ENCODE measurements around the gene CDHR2.
"Not testable (repeated sequence)": the region's sequence is repeated elsewhere in the genome, so short reads cannot be mapped to it uniquely, and the experiment has no call there.

CDHR2 gene

DNA sequence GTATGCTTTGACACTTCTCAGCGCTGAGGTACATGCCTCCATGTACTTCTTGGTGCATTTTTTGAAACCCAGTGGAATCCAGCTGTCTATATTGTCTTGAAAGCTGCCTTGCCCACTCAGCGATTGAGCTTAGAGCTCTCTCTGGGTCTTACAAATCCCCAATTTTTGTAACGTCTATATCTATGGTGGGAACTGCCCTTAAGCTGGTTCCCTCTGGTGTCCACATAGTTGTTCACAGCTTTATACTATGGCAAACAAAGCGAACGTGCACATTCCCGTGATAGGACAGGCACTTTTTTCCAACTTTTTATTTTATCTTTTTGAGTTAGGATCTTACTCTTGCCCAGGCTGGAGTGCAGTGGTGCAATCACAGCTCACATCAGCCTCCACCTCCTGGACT lies 20.9 kb downstream of the CDHR2 start:
- no peak for DNase-seq (ENCODE audit: low read depth)

DNA sequence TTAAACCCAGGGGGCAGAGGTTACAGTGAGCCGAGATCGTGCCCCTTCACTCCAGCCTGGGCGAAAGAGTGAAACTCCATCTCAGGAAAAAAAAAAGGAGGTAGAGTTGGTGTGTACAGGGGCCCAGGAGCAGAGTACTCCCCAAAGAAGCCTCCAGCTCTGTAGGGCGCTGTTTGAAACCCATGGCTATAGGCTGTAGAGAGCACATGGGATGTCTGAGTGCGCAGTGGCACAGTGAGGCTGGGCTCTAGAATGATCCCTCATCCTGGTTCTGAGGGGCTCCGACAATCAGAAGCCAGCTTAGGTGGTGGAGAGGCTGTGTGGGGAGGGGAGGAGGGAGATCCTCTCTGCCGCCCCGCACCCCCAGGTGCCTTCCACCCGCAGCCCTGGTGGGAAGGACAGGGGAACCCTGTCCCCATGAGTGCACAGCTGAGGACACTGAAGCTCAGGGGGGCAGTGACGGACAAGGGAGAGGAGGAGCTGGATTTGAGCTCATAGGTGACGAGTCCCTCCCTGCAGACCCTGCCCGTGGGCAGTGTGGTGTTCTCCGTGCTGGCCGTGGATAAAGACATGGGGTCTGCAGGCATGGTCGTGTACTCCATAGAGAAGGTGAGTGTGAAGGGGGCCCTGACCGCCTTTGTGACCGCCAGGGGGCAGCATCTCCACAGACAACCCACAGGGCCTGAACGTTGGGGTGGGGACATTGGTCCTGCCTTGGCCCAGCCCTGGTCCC lies 24.6 kb downstream of the CDHR2 start:
- DNase-seq (ENCODE audit: low read depth) = no peak

DNA sequence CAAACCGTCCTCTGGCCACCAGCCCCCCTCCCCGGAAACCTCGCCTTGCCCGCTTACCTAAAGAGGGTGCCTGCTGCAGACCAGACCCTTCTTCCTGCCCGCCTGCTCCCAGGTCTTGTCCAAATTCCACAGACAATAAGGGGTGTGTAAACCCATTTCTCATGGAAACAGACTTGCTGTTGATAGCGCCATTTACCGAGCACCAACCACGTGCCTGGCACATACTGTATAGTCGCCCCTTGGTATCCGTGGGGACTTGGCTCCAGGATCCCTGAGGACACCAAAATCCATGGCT lies 25.1 kb downstream of the CDHR2 start:
- no peak for DNase-seq (ENCODE audit: low read depth)

DNA sequence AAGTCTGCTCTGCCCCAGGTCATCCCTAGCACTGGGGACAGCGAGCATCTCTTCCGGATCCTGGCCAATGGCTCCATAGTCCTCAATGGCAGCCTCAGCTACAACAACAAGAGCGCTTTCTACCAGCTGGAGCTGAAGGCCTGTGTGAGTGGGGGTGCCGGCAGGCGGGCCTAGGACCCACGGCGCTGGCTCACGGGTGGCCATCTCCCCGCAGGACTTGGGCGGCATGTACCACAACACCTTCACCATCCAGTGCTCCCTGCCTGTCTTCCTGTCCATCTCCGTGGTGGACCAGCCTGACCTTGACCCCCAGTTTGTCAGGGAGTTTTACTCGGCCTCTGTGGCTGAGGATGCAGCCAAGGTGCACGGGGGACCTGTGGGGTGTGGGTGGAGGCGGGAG lies 25.9 kb downstream of the CDHR2 start:
- no peak for DNase-seq (ENCODE audit: low read depth)

DNA sequence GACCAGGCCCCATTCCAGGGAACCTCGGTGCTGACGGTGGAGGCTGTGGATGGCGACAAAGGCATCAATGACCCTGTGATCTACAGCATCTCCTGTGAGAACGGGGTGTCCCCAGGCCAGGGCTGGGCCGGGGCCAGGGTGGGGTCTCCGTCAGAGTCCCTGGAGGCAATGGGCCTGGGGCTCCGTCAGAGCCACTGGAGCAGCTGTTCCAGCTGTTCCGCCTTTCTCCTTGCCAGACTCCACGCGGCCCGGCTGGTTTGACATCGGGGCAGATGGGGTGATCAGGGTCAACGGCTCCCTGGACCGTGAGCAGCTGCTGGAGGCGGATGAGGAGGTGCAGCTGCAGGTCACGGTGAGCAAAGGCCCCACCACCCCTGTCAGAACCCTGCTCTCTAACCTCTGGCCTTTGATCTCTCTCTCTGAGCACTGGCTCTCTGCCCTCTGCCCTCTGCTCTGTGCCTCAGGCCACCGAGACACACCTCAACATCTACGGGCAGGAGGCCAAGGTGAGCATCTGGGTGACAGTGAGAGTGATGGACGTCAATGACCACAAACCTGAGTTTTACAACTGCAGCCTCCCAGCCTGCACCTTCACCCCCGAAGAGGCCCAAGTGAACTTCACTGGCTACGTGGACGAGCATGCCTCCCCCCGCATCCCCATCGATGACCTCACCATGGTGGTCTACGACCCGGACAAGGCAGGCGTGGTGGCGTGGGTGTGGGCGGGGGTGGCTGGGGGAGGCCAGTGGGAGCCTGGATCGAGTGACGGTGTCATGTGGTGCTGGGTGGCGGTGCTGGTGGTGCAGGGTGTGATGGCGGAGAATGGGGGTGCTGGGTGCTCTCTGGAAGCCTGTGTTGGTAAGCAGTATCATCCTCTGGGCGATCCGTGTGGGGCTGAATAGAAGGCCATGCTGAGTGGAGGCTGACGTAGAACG lies 26.6 kb downstream of the CDHR2 start:
- DNase-seq (ENCODE audit: low read depth) = no peak

DNA sequence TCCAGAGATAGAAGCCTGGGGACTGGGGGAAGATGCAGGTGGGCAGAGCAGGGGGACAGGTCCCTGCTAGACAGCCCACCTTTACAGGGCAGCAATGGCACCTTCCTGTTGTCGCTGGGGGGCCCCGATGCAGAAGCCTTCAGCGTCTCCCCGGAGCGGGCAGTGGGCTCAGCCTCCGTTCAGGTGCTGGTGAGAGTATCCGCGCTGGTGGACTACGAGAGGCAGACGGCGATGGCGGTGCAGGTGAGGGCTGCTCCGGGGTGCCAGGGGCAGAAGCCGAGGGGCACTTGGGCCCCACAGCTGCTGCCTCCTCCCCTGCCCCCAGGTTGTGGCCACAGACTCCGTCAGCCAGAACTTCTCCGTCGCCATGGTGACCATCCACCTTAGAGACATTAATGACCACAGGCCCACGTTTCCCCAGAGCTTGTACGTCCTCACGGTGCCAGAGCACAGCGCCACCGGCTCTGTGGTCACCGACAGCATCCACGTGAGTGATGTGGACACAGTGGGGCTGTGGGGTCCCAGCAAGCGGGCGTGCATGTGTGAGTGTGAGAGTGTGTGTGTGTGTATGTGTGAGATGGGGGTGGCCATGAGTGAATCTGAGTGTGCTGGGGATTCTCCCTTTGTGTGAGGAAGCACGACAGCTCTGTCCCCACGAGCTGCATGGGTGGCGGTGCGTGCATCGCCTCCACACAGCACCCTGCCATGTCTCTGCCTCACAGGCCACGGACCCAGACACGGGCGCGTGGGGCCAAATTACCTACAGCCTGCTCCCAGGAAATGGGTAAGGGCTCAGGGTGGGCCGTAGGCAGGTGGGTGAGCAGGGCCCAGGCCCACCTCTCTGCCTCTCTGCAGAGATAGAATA lies 28.4 kb downstream of the CDHR2 start:
- DNase-seq (ENCODE audit: low read depth) = no peak

DNA sequence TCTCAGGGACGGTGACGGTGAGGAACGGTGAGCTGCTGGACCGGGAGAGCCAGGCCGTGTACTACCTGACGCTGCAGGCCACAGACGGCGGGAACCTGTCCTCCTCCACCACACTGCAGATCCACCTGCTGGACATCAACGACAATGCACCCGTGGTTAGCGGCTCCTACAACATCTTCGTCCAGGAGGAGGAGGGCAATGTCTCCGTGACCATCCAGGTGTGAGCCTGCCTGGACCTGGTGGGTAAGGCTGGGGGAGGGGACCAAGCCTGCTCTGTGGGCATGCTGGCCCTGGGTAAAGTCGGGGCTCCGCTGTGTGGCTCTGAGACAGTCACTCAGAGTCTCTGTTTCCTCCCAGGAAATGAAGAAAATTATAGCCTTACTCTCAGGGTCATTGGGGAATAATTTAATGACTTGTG lies 29.3 kb downstream of the CDHR2 start:
- no peak for DNase-seq (ENCODE audit: low read depth)

DNA sequence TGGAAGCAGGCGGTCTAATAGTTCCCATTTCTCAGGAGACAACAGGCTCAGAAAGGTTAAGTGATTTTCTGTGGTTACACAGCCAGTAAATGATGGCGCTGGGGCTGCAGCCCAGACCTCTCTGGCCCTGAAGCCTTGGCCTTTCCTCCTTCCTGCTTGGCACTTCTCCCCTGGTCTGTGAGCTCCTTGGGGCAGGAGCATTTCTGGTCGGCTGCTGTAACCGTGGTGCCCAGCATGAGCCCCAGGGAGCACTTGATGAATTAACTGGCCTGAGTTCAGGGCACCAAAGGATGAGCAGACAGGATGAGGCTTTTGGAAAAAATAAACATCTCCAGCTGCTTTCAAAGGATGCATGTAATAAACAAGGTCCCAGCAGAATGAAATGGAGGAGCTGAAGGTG lies 30.2 kb downstream of the CDHR2 start:
- DNase-seq (ENCODE audit: low read depth) = no peak

DNA sequence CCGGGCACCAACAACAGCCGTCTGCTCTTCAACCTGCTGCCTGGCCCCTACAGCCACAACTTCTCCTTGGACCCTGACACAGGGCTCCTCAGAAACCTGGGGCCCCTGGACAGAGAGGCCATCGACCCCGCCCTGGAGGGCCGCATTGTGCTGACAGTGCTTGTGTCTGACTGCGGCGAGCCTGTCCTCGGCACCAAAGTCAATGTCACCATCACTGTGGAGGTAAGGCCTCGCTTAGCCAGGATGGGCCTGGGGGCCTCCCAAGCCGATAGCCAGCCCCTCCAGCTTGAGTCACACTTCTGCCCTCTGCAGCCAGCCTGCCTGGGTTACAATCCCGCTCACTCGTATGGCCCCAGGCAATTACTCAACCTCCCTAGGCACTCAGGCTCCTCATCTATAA lies 32.2 kb downstream of the CDHR2 start:
- no peak for DNase-seq (ENCODE audit: low read depth)

DNA sequence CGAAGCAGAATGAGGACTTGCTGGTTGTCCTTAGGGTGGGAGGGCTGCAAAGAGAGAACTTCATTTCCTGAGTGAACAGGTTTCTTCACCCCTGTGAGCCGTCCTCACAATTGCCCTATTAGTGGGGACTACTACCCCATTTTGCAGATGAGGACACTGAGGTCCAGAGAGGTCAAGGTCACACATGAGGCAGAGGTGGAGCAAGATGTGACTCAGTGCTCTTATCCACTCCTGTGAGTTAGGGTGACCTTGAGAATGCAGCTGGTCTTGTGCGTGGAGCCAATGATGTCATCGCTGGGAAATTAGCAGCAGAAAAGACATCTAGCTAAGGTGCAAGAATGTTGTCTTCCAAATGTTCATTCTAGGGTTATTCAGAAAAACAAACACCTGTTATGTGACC lies 33.9 kb downstream of the CDHR2 start:
- no peak for DNase-seq (ENCODE audit: low read depth)

DNA sequence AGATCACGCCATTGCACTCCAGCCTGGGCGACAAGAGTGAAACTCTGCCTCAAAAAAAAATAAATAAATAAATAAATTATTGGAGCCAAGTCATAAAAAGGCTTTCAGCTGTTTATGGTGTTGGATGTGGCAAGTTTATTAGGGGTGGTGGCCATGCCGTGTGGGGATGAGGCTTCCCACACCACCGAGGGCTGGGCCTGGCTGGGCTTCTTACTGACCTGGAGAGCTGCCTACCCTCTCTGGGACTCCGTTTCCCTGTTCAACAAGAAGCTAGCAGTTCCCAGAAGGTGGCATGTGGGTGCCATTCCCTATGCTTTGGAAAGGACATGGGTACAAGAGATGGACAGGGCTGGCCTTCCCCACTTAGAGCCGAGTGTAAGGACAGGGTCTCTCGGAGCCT lies 38.3 kb downstream of the CDHR2 start:
- no peak for DNase-seq (ENCODE audit: low read depth)

DNA sequence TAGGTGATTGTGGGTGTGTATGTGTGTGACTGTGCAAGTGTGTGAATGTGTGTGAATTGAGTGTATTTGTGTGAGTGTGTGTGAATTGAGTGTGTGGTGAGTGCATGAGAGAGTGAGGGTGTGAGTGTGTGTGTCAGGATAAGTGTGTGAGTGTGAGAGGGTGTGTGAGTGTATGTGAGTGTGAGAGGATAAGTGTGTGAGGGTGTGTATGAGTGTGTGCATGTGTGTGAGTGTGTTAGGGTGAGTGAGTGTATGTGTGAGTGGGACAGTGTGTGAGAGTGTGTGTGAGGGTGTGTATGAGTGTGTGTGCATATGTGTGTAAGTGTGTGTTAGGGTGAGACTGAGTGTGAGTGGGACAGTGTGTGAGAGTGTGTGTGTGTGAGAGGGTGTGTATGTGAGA lies 39.2 kb downstream of the CDHR2 start:
- DNase-seq (ENCODE audit: low read depth) = no peak

DNA sequence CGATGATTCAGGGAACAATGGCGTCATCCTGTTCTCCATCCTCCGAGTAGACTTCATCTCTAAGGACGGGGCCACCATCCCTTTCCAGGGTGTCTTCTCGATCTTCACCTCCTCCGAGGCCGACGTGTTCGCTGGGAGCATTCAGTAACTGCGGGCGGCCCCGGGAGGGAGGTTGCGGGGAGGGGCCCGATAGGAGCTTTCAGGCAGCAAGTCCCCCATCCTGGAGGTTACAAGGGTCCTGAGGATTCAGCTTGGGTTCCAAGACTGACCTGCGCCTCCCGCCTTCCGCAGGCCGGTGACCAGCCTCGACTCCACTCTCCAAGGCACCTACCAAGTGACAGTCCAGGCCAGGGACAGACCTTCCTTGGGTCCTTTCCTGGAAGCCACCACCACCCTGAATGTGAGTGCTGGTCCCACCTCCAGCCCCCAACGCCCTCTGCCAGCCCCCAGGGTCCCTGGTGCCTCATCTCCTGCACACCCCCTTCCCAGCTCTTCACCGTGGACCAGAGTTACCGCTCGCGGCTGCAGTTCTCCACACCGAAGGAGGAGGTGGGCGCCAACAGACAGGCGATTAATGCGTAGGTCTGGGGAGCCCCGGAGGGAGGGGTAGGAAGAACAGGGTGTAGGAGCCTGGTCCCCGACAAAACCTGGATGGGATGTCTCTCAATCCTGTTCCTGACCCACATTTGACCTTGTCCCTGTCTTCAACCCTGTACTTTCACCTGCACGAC lies 40.1 kb downstream of the CDHR2 start:
- no peak for DNase-seq (ENCODE audit: low read depth)

DNA sequence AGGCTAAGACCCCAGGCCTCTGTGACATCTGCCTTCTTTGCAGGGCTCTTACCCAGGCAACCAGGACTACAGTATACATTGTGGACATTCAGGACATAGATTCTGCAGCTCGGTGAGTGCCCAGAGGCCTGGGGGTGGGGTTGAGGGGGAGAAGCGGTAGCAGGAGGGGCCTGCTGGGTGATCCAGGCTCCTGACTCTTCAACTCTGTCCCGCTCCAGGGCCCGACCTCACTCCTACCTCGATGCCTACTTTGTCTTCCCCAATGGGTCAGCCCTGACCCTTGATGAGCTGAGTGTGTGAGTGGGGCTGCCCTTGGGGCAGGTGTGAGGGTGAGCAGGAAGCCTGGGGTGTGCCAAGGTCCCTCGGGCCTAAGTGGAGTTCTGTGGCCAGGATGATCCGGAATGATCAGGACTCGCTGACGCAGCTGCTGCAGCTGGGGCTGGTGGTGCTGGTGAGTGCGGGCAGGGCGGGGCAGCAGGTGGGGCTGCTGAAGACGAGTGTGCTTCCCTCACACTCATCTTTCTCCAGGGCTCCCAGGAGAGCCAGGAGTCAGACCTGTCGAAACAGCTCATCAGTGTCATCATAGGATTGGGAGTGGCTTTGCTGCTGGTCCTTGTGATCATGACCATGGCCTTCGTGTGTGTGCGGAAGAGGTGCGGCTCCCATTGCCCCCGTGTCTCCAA lies 41.0 kb downstream of the CDHR2 start:
- no peak for DNase-seq (ENCODE audit: low read depth)

DNA sequence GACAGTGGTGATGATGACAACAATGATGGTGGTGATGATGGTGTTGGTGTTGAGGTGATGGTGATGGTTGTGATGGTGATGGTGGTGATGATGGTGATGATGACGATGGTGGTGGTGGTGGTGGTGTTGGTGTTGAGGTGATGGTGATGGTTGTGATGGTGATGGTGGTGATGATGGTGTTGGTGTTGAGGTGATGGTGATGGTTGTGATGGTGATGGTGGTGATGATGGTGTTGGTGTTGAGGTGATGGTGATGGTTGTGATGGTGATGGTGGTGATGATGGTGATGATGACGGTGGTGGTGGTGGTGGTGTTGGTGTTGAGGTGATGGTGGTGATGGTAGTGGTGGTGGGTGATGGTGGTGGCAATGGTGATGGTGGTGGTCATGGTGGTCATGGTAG lies 42.5 kb downstream of the CDHR2 start:
- DNase-seq (ENCODE audit: low read depth) = not testable (repeated sequence)

DNA sequence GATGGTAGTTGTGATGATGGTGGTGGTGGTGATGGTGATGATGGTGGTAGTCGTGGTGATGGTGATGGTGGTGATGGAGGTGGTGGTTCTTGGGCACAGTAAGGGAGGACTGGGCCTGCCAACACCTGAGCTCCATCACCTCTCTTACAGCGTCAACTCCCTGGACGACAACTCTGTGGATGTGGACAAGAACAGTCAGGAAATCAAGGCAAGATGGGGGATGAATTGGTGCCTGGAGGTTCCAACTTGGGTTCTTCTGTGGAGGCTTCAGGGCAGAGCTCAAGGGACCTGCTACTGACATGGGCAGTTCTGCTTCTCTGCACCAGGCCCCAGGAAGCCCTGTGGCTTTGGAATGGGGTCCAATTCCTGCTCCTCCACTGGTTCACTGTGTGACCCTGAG lies 43.4 kb downstream of the CDHR2 start:
- no peak for DNase-seq (ENCODE audit: low read depth)

DNA sequence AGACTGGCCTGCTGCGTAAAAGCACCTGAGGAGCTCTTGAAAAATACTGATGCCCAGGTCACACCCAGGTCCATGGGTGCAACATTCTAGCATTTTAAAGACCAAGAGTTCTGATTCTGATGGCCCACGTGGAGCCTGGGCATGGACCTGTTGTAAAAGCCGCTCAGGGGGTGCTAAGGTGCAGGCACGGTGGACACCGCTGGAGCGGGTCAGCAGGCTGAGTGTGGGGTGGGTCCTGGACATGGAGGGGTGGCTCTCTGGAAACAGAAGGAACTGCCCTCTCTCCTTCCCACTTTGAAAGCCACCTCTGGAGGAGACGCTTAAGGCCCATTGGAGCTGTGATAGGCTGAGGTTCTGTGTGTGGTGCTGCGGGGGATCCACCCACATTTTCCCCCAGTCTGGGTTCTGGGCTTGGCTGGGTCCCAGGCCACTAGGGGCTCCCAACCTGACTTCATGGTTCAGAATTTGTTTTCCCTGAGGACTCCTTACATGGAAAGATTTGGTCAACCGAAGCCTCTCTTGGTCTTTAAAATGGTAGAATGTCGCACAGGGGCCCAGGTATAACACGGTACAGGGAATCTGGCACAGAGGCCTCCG lies 44.2 kb downstream of the CDHR2 start:
- DNase-seq (ENCODE audit: low read depth) = no peak

DNA sequence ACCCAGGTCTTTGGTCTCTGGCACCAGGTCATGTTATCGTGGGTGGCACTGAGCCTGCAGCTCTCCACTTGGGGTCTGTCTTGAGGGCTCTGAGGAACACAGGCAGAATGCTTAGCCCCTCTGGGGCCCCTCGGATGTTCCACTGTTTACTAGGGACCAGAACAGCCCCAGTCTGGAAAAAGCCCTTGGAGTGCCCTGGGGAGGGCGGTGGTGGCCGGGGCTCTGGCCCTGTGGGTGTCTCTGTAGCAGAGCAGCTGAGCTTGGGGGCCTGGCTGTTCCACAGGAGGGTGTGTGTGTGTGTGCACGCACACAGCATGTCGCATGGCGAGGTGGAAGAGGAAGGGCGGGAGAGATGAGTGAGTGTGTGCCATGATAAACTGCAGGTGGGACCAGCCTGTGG lies 45.4 kb downstream of the CDHR2 start:
- no peak for DNase-seq (ENCODE audit: low read depth)

DNA sequence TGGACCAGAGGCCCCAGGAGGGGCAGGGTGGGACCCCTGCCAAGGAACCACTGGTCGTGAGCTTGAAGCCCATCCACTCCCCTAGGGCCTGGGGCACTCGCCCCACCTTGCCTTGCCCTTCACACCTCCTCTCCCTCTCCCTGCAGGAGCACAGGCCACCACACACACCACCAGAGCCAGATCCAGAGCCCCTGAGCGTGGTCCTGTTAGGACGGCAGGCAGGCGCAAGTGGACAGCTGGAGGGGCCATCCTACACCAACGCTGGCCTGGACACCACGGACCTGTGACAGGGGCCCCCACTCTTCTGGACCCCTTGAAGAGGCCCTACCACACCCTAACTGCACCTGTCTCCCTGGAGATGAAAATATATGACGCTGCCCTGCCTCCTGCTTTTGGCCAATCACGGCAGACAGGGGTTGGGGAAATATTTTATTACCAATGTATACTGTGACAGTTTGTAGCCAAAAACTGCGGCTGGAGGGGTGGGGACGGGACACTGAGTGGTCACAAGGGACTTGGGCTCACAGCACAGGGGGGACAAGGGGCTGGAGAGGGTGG lies 46.3 kb downstream of the CDHR2 start:
- DNase-seq (ENCODE audit: low read depth) = no peak

DNA sequence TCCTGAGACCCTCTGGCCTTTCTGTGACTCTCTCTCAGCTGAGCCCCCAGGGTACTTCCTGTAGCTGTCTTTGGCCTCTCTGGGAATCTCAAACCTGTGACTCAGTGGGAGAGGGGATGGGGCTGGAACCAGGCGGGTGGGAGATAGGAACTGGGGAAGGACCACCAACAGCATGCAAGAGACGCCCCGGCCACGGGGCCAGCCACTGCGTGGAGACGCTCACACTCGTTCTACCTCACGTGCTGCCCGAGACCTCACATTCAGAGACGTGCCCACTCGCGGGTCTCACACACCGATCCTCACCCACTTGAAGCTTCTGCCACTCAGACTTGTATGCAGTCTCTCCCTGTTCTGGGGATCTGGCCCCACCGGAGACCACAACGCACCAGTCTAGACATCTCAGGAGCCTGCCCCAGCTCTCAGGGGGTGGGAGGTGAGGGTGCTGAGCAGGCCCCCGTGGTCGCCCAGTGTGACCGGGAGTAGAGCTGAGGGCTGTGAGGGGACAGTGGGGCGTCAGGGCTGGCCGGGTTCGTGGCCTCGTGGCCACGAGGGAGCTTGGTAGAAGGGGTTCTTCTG lies 47.0 kb downstream of the CDHR2 start:
- no peak for DNase-seq (ENCODE audit: low read depth)
